DOHH2 (cell line): Measurements from ENCODE around the gene SLC29A2.

Experiments
- H3F3A ChIP-seq: fragments of 200-600 bp; sonication (generic), shearing (Covaris generic); 2 replicates; pipeline ENCODE4 v1.6.0; 2016; ENCODE audit warnings: antibody characterized with exemption, mild to moderate bottlenecking; ENCODE audit not compliant: control insufficient read depth, insufficient read depth
- H3K27ac ChIP-seq: fragments of 200-600 bp; sonication (generic); 2 replicates; pipeline ENCODE4 v1.5.1; 2014; ENCODE audit warnings: low read depth, mild to moderate bottlenecking, low read length, moderate library complexity
- H3K27me3 ChIP-seq: fragments of 200-600 bp; sonication (generic); 2 replicates; pipeline ENCODE4 v1.6.1; 2014; ENCODE audit warnings: mild to moderate bottlenecking, low read length, mixed read lengths; ENCODE audit not compliant: control insufficient read depth
- H3K36me3 ChIP-seq: fragments of 200-600 bp; sonication (generic); 2 replicates; pipeline ENCODE4 v1.6.1; 2014; ENCODE audit warnings: mild to moderate bottlenecking, low read length, moderate library complexity, mixed read lengths; ENCODE audit not compliant: control insufficient read depth
- H3K4me1 ChIP-seq: fragments of 200-600 bp; sonication (generic); 2 replicates; pipeline ENCODE4 v1.6.1; 2014; ENCODE audit warnings: mild to moderate bottlenecking, low read length, mixed read lengths; ENCODE audit not compliant: control insufficient read depth
- H3K4me2 ChIP-seq: fragments of 200-600 bp; sonication (generic); 2 replicates; pipeline ENCODE4 v1.6.0; 2014; ENCODE audit warnings: mild to moderate bottlenecking, low read length, moderate library complexity
- H3K4me3 ChIP-seq: fragments of 200-600 bp; sonication (generic); 2 replicates; pipeline ENCODE4 v1.5.1; 2014; ENCODE audit warnings: mild to moderate bottlenecking, low read length, mixed read lengths
- H3K79me2 ChIP-seq: fragments of 200-600 bp; sonication (generic); 2 replicates; pipeline ENCODE4 v1.6.1; 2014; ENCODE audit warnings: mild to moderate bottlenecking, low read length, mixed read lengths; ENCODE audit not compliant: control insufficient read depth
- H3K9me2 ChIP-seq: fragments of 200-600 bp; sonication (generic); replicated peaks from 2 replicates; pipeline ENCODE4 v1.6.1; 2014; ENCODE audit warnings: mild to moderate bottlenecking, low read length, mixed read lengths; ENCODE audit not compliant: control insufficient read depth
- H3K9me3 ChIP-seq: fragments of 200-600 bp; sonication (generic); 2 replicates; pipeline ENCODE4 v1.6.1; 2014; ENCODE audit warnings: antibody characterized with exemption, low read length, mixed read lengths; ENCODE audit not compliant: control insufficient read depth, insufficient read depth
- H4K20me1 ChIP-seq: fragments of 200-600 bp; sonication (generic); 2 replicates; pipeline ENCODE4 v1.6.0; 2014; ENCODE audit warnings: low read depth, mild to moderate bottlenecking, antibody characterized with exemption, low read length, moderate library complexity; ENCODE audit not compliant: control insufficient read depth, insufficient read depth
- CTCF ChIP-seq: fragments of 200-600 bp; sonication (generic); IDR thresholded peaks from one replicate; pipeline ENCODE4 v1.5.1; 2014; ENCODE audit warnings: antibody characterized with exemption, mild to moderate bottlenecking, low read depth, low read length; ENCODE audit not compliant: poor library complexity, severe bottlenecking
- EZH2phosphoT487 ChIP-seq: fragments of 200-600 bp; sonication (generic); IDR thresholded peaks from 2 replicates; pipeline ENCODE4 v1.6.1; 2017; ENCODE audit warnings: borderline replicate concordance, mild to moderate bottlenecking, antibody characterized with exemption, low read length, moderate library complexity, mixed read lengths

The SLC29A2 gene

GRCh38 chr11:66329165-66329673 lies 42.3 kb downstream of the SLC29A2 start:
- no peak overlapping the region; the same call in 1 of the 2 replicates for H3K4me2 ChIP-seq
- H3K4me1 ChIP-seq = peaks cover 44% of the 10 kb centered on the region
- H3K36me3 ChIP-seq = no peaks in the 10 kb centered on the region
- H3K27me3 ChIP-seq = no peaks in the 10 kb centered on the region
- no peaks in the 10 kb centered on the region for H4K20me1 ChIP-seq
- H3K9me3 ChIP-seq = no peaks in the 10 kb centered on the region
- H3K4me3 ChIP-seq = no peak overlapping the region
- H3K9me2 ChIP-seq = no peaks in the 10 kb centered on the region
- no peak overlapping the region for H3K27ac ChIP-seq
- no peaks in the 10 kb centered on the region for H3F3A ChIP-seq
- no peaks in the 10 kb centered on the region for H3K79me2 ChIP-seq
- no peak for TF ChIP-seq CTCF

GRCh38 chr11:66328302-66329144 lies 43.0 kb downstream of the SLC29A2 start:
- H3K27me3 ChIP-seq = no peaks in the 10 kb centered on the region
- no peaks in the 10 kb centered on the region for H3K36me3 ChIP-seq
- peaks cover 44% of the 10 kb centered on the region for H3K4me1 ChIP-seq
- H3K4me2 ChIP-seq = peak overlapping the region; percentile 66
- TF ChIP-seq EZH2phosphoT487 (no peak), CTCF (peak; percentile 94)
- no peaks in the 10 kb centered on the region for H3K9me2 ChIP-seq
- H3K9me3 ChIP-seq = no peaks in the 10 kb centered on the region
- H3K79me2 ChIP-seq = no peaks in the 10 kb centered on the region
- H3F3A ChIP-seq = no peaks in the 10 kb centered on the region
- no peak overlapping the region for H3K27ac ChIP-seq
- peak overlapping the region; percentile 57 for H3K4me3 ChIP-seq
- no peaks in the 10 kb centered on the region for H4K20me1 ChIP-seq

GRCh38 chr11:66328031-66328301 lies 43.6 kb downstream of the SLC29A2 start:
- Histone ChIP-seq H4K20me1 (no peaks in the 10 kb centered on the region), H3K27ac (no peak overlapping the region), H3K27me3 (no peaks in the 10 kb centered on the region), H3K9me2 (no peaks in the 10 kb centered on the region), H3K9me3 (no peaks in the 10 kb centered on the region), H3K4me3 (no peak overlapping the region), H3K36me3 (no peaks in the 10 kb centered on the region), H3K79me2 (no peaks in the 10 kb centered on the region), H3F3A (no peaks in the 10 kb centered on the region), H3K4me2 (peak overlapping the region; percentile 66), H3K4me1 (peaks cover 44% of the 10 kb centered on the region)
- TF ChIP-seq EZH2phosphoT487 (no peak), CTCF (no peak)
